OCI-LY7 (cell line): ENCODE measurements around the gene SIX3. TPM values are rescaled to one million over a fixed set of nuclear protein-coding genes. Genes with fewer than 3 reads are reported as not detected.

Experiments used
- BruUV-seq: library from RNA; stranded (reverse); fragments of 400-500 nt; replicated peaks from 2 replicates; lab custom pipeline; 2021; lab: Mats Ljungman, UMichigan
- CTCF ChIA-PET: fragments of 300-600 bp; sonication (Branson Sonifier 250); formaldehyde crosslinking; loops from one replicate; lab custom pipeline; 2022; ENCODE audit warnings: antibody characterized with exemption; ENCODE audit not compliant: unreplicated experiment; lab: Charles Lee
- POLR2A ChIA-PET: fragments of 300-600 bp; sonication (Branson Sonifier 250); formaldehyde crosslinking; loops from one replicate; lab custom pipeline; 2022; ENCODE audit warnings: antibody characterized with exemption; lab: Charles Lee
- DNase-seq: peaks from one replicate; pipeline ENCODE4 v3.0.0-alpha.2; 2015; ENCODE audit warnings: low spot score
- H2AFZ ChIP-seq: fragments of 200-600 bp; sonication (generic), shearing (Covaris generic); 2 replicates; pipeline ENCODE4 v1.6.1; 2014; ENCODE audit warnings: mild to moderate bottlenecking, antibody characterized with exemption, low read length, moderate library complexity
- H3K27ac ChIP-seq: fragments of 200-600 bp; sonication (generic); 2 replicates; pipeline ENCODE4 v1.5.1; 2014; ENCODE audit warnings: mixed run types, low read depth, mild to moderate bottlenecking, moderate library complexity, low read length, inconsistent platforms; ENCODE audit not compliant: poor library complexity, severe bottlenecking
- H3K36me3 ChIP-seq: fragments of 200-600 bp; sonication (generic); 2 replicates; pipeline ENCODE4 v1.6.1; 2014; ENCODE audit warnings: mild to moderate bottlenecking, antibody characterized with exemption, low read length, moderate library complexity, mixed read lengths; ENCODE audit not compliant: insufficient read depth
- H3K4me1 ChIP-seq: fragments of 200-600 bp; sonication (generic); 2 replicates; pipeline ENCODE4 v1.5.1; 2014; ENCODE audit warnings: mild to moderate bottlenecking, low read length; ENCODE audit not compliant: insufficient read depth, poor library complexity, severe bottlenecking
- H3K4me2 ChIP-seq: fragments of 200-600 bp; sonication (generic); 2 replicates; pipeline ENCODE4 v1.6.1; 2014; ENCODE audit warnings: mild to moderate bottlenecking, low read length
- H3K4me3 ChIP-seq: fragments of 200-600 bp; sonication (generic); 2 replicates; pipeline ENCODE4 v1.5.1; 2014; ENCODE audit warnings: mild to moderate bottlenecking, low read depth, low read length; ENCODE audit not compliant: poor library complexity, severe bottlenecking
- H3K79me2 ChIP-seq: fragments of 200-600 bp; sonication (generic); 2 replicates; pipeline ENCODE4 v1.6.1; 2016; ENCODE audit warnings: low read depth, mild to moderate bottlenecking, low read length, moderate library complexity, mixed read lengths; ENCODE audit not compliant: insufficient read depth
- H3K9me2 ChIP-seq: fragments of 200-600 bp; sonication (generic); 2 replicates; pipeline ENCODE4 v1.6.1; 2016; ENCODE audit warnings: mild to moderate bottlenecking, low read length, mixed read lengths; ENCODE audit not compliant: insufficient read depth
- H3K9me3 ChIP-seq: fragments of 200-600 bp; sonication (generic); 2 replicates; pipeline ENCODE4 v1.6.1; 2014; ENCODE audit warnings: mild to moderate bottlenecking, mixed run types, low read length, mixed read lengths
- H4K20me1 ChIP-seq: fragments of 200-600 bp; sonication (generic); 2 replicates; pipeline ENCODE4 v1.6.1; 2014; ENCODE audit warnings: mild to moderate bottlenecking, antibody characterized with exemption, low read length, moderate library complexity, mixed read lengths; ENCODE audit not compliant: insufficient read depth
- EZH2phosphoT487 ChIP-seq: fragments of 200-600 bp; sonication (generic); IDR thresholded peaks from 2 replicates; pipeline ENCODE4 v1.6.1; 2018; ENCODE audit warnings: low read depth, borderline replicate concordance, mild to moderate bottlenecking, mixed run types, antibody characterized with exemption, low read length, moderate library complexity, mixed read lengths
- intact Hi-C: fragments of 100-400 bp; cut with micrococcal nuclease; formaldehyde crosslinking; loops from one replicate; pipeline ENCODE4 v1.10.0; 2022; ENCODE audit not compliant: unreplicated experiment
- total RNA-seq, 2 experiments: library from RNA; depleted of rRNA in 1 of 2; stranded (reverse); fragments of >200 nt in 1 of 2; shearing (Covaris generic) in 1 of 2; gene quantifications; 2 replicates each; pipeline ENCODE4 v1.2.3, GENCODE V29; 2014 to 2022
- TF ChIP-seq, protein P1 (sequence below): fragments of 200-600 bp; sonication (generic); conservative IDR thresholded peaks from 2 replicates; pipeline ENCODE4 v1.5.1; 2014; ENCODE audit warnings: mild to moderate bottlenecking, antibody characterized with exemption, low read length, moderate library complexity, mixed read lengths

Gene SIX3
- total RNA-seq, 2 experiments from 2014 or later = not detected

DNA sequence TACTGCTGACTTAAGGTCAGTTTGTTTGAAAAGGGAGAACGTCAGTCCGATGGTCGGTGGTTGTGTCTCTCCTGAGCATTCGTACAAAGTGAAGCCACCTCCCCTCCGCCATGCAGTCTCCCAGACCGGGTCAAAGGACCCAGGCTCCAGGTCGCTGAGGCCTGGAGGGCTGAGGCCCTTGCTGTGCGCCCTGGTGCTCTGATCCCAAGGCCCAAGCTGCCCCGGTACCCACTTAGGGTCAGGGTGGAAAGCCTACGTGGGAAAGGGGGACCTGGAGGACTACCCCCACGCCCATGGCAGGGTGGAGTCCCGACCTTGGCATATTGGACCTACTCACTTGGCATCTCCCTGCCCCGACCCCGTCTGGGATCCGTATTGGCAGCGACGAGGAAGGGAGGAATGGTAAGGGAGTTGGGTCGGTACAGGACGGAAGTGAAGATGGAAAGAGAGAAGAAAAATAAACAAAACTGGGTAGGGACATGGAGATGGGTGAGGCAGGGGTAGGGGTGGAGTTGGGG is 8.0 kb upstream of the SIX3 start:
- CTCF ChIA-PET = interaction anchor here (0.6 kb wide), 1 partner anchor 480 kb away, joined by 6 read pairs; no protein-coding TSS in a partner anchor
- no peaks in the 10 kb centered on the region for H3K9me3 ChIP-seq
- H3K4me2 ChIP-seq = no peak overlapping the region
- no peak overlapping the region for H2AFZ ChIP-seq
- POLR2A ChIA-PET = no interaction called here
- no peaks in the 10 kb centered on the region for H3K79me2 ChIP-seq
- intact Hi-C loops = no loop called here
- no peaks in the 10 kb centered on the region for H3K9me2 ChIP-seq
- no peak for TF ChIP-seq EZH2phosphoT487
- TF ChIP-seq, protein P1, sequence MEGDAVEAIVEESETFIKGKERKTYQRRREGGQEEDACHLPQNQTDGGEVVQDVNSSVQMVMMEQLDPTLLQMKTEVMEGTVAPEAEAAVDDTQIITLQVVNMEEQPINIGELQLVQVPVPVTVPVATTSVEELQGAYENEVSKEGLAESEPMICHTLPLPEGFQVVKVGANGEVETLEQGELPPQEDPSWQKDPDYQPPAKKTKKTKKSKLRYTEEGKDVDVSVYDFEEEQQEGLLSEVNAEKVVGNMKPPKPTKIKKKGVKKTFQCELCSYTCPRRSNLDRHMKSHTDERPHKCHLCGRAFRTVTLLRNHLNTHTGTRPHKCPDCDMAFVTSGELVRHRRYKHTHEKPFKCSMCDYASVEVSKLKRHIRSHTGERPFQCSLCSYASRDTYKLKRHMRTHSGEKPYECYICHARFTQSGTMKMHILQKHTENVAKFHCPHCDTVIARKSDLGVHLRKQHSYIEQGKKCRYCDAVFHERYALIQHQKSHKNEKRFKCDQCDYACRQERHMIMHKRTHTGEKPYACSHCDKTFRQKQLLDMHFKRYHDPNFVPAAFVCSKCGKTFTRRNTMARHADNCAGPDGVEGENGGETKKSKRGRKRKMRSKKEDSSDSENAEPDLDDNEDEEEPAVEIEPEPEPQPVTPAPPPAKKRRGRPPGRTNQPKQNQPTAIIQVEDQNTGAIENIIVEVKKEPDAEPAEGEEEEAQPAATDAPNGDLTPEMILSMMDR = no peak
- no peak overlapping the region for H3K4me3 ChIP-seq
- no TSS peak for BruUV-seq
- no peaks in the 10 kb centered on the region for H4K20me1 ChIP-seq
- no peak for DNase-seq
- no peaks in the 10 kb centered on the region for H3K4me1 ChIP-seq
- no peak overlapping the region for H3K27ac ChIP-seq
- H3K36me3 ChIP-seq = no peaks in the 10 kb centered on the region

DNA sequence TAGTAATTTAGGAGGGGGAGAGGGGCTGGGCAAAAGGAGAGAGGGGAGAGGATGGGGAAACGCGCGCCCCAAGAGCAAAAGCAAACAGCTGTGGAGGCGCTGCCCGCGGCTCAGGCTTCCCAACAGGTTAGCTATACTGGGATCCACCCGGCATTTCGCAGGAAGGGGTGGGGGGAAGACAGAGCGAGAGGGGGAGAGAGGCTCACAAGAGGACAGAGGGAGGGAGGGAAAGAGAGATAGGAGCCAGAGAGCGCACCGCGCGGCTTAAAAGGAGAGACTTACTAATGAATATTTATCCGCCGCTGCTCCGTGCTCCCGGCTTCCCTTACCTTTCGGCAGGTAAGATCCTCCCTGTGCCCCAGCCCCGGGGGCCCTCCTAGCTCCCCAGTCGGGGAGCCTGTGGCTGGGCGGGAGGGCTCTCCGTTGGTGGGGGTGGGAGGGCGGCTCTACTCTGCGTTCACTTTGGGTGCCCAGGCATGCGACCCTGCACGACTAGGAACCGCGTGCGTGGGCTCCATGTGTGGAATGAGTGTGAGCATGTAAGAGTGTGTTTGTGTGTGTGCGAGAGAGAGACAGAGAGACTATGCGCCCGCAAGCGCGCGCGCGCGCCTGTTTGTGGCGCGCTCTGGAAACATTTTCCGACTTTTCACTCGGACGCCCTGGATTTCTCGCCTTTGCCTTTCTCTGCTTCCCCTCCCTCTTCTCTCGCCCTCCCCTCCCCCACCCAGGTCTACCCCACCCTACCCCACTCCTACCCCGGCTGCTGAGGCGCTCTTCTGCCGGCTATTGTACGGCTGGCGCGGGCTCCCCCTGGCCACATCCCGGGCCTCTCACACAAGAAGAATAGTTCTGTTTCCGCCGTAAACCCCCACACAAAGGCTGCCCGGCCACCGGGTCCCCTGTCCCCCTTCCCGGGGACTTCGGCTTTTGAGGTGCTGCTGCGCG is 7.2 kb upstream of the SIX3 start:
- Histone ChIP-seq H3K27ac (no peak overlapping the region), H4K20me1 (no peaks in the 10 kb centered on the region), H3K79me2 (no peaks in the 10 kb centered on the region), H3K36me3 (no peaks in the 10 kb centered on the region), H3K4me2 (no peak overlapping the region), H3K4me1 (no peaks in the 10 kb centered on the region), H3K9me2 (no peaks in the 10 kb centered on the region), H2AFZ (no peak overlapping the region), H3K4me3 (no peak overlapping the region), H3K9me3 (no peaks in the 10 kb centered on the region)
- POLR2A ChIA-PET = no interaction called here
- CTCF ChIA-PET = interaction anchor here (0.6 kb wide), 1 partner anchor 481 kb away, joined by 6 read pairs; no protein-coding TSS in a partner anchor
- no TSS peak for BruUV-seq
- intact Hi-C loops = no loop called here
- TF ChIP-seq, protein P1 = no peak
- TF ChIP-seq EZH2phosphoT487 = no peak
- DNase-seq = no peak
